Fibroblast of the aortic adventitia (primary cell): Measurements from ENCODE around the gene HOOK2. TPM values are rescaled to one million over a fixed set of nuclear protein-coding genes. Genes with fewer than 3 reads are reported as not detected.

Source experiments
- DNase-seq: peaks from one replicate; pipeline ENCODE4 v3.0.0-alpha.2; 2010; ENCODE audit warnings: low read depth
- H3K4me3 ChIP-seq: 2 replicates; pipeline ENCODE4 v1.5.1; 2011; ENCODE audit warnings: low read depth, mild to moderate bottlenecking, control low read depth, low read length, moderate library complexity
- total RNA-seq: library from RNA; depleted of rRNA; stranded (reverse); fragments of >200 nt; gene quantifications from 2 replicates; pipeline ENCODE4 v1.2.3, GENCODE V29; 2012; ENCODE audit warnings: low replicate concordance
- TF ChIP-seq, protein P1 (sequence below): IDR thresholded peaks from 2 replicates; pipeline ENCODE4 v1.5.1; 2011; ENCODE audit warnings: mild to moderate bottlenecking, low read length, control low read depth, inconsistent platforms; ENCODE audit not compliant: insufficient read depth

HOOK2 gene
- total RNA-seq, 1 donor = 15.5 TPM

DNA sequence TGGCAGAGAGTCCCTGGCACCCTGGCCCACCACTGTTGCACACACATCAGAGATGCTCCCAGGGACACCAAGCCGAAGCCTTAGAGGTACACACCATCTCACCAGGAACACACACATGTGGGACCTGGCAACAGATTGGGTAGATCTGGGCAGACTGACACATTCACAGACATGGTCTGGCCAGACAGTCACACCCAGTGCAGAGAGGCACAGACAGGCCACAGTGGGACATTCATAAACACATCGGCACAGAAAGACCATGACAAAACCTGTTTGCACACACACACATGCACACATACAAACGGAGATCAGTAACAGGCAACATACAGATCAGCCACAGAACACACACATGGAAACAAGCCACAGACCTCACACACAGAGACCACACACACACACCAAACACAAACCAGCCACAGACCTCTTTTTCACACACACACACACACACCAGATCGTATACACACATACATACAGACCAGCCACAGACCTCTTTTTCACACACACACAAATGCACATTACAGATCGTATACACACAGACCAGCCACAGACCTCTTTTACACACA lies 9.6 kb upstream of the HOOK2 start:
- TF ChIP-seq, protein P1, sequence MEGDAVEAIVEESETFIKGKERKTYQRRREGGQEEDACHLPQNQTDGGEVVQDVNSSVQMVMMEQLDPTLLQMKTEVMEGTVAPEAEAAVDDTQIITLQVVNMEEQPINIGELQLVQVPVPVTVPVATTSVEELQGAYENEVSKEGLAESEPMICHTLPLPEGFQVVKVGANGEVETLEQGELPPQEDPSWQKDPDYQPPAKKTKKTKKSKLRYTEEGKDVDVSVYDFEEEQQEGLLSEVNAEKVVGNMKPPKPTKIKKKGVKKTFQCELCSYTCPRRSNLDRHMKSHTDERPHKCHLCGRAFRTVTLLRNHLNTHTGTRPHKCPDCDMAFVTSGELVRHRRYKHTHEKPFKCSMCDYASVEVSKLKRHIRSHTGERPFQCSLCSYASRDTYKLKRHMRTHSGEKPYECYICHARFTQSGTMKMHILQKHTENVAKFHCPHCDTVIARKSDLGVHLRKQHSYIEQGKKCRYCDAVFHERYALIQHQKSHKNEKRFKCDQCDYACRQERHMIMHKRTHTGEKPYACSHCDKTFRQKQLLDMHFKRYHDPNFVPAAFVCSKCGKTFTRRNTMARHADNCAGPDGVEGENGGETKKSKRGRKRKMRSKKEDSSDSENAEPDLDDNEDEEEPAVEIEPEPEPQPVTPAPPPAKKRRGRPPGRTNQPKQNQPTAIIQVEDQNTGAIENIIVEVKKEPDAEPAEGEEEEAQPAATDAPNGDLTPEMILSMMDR = no peak
- no peak overlapping the region for H3K4me3 ChIP-seq
- DNase-seq = peak; percentile 37

DNA sequence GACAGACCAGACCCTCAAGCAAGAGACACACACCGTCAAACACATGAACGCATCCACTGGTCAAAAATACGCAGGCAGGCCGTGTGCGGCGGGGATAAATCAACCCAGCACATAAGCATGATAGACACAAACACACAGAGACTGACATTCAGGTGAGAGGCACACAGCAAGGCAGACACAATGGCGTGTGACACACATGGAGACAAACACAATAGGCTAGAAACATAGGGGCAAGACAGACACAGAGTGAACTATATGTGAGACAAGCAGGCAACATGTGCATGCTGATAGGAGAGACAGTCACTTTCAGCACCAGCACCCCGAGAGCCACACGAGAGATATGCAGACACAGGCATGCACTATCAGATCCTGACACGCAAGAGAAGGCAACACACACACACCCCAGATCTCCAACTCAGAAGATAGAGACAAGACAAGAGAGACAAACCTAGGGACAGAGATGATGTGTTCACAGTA lies 9.1 kb upstream of the HOOK2 start:
- TF ChIP-seq, protein P1 = no peak
- no peak for DNase-seq
- no peak overlapping the region for H3K4me3 ChIP-seq

DNA sequence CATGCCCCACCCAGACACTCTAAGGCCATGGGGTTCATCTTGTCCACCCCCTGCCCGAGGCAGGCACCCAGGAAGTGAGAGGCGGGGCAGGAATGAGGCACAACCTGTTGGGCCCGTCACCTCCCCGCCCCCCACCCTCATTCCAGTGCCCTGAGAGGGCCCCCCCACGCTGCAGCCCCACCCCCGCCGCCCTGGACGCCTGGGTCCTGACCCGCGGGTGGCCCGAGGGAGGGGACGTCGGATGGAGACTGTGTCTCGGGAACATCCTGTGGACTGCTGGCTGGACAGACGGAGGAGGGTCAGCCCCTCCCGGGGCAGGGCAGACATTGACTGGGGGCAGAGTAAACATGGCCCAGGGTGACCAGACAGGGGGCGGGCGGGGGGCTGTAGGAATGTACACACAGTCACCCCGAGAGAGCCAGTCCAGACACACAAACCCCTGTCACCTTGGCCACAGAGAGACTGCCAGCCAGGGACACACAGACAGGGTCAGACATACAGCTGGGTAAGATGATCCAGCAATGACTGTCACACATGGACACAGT lies 8.6 kb upstream of the HOOK2 start:
- TF ChIP-seq, protein P1 = no peak
- DNase-seq = no peak
- H3K4me3 ChIP-seq = no peak overlapping the region

DNA sequence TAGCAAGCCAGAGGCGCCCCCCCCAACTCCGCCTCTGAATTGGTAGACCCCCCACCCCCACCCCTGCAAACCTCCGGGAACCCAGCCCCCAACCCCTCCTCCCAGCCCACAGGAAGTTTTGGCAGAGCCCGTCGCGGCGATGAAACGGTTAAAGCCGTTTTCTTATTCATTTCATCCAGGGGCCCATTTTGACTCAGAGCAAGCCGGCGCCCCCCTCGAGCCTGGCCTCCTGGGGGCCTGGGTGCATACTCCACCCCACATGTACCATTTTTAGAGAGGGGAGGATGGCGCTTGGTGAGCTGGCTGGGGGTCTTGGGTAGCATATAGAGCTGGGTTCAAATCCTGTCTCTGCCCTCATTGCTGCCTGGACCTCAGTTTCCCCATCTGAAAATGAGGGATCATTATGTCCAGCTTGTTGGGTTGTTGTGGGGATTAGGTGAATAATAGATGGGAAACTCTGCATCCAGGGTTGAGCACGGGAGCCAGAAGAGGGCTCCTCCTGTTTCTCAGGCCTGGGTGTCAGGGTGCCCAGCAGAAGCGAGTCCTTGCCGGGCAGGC lies 8.0 kb upstream of the HOOK2 start:
- TF ChIP-seq, protein P1 = no peak
- peak overlapping the region; percentile 60 for H3K4me3 ChIP-seq
- DNase-seq = no peak

DNA sequence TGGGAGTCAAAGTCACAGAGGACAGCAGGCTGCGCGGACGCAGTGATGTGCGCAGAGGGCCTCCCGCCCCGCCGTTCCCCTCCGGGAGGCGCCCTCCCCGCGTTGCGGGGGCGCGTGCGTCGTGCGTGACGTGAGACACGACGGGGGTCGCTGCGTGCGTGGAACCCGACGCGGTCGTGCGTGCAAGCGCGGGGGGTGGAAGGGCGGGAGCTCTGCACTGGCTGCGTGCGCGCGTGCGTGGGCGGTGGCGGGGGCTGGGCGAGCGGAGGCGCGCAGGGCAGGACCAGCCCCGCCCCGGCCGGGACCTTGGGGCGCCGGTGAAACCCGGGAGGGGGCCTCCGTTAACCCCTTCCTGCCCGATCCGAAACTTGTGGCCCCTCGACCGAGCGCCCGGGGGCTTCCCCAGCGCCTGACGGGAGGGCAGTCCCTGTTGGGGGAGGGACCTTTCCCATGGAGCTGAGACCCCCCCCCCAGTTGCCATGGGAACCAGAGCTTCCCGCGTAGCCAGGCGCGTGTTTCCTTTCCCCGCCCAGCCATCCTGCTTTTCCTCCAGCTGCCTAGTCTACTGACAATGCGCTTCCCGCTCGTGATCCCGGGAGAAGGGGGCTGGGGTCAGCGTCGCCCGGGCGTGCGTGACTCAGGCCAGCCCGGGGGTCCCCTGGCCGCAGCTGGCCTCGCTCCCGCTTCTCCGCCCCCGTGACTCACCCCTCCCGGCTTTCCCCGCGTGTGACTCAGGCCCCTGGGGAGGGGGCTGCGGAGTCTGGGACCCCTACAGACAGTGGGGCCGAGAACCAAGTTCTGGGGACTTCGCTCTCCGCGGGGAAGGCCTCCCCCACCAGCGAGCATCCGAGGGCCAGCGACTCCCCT lies 7.3 kb upstream of the HOOK2 start:
- peak; percentile 91 for DNase-seq
- TF ChIP-seq, protein P1 = no peak
- H3K4me3 ChIP-seq = peak overlapping the region; percentile 60

DNA sequence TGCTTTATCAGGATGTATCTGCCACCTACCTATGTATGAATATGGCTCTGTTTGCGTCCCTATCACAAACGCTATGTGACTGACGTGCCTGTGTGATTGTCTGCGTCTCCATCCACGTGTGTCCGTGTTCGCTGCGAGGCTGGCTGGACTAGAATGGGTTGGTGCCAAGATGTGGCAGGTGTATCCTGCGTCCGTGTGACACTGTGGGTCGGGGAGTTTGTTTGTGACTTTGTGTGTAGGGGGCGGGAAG lies 6.7 kb upstream of the HOOK2 start:
- no peak for DNase-seq
- H3K4me3 ChIP-seq = peak overlapping the region; percentile 55
- TF ChIP-seq, protein P1 = no peak
